ENCODE data around the gene CNIH1.

CNIH1 gene

GRCh38 chr14:54440873-54441868, at the start of gene CNIH1:
Gene CNIH1 (minus strand): TSS chr14:54441374. CDS start chr14:54441327, 47 bp downstream.
- peak; percentile 93 for DNase-seq (ENCODE audit: low spot score)
- Histone ChIP-seq H3K4me3 (ENCODE audit: severe bottlenecking) (peak within 1 kb of the TSS; percentile 80), H3K27me3 (ENCODE audit: insufficient read depth, poor library complexity, severe bottlenecking) (no peaks in the 10 kb centered on the region), H3K36me3 (ENCODE audit: low read depth) (peaks cover 27% of the 10 kb centered on the region), H3K9me3 (ENCODE audit: severe bottlenecking) (no peaks in the 10 kb centered on the region), H3K4me1 (ENCODE audit: insufficient read depth, poor library complexity, severe bottlenecking) (peaks cover 43% of the 10 kb centered on the region), H3K27ac (ENCODE audit: poor library complexity, severe bottlenecking) (peak within 1 kb of the TSS; percentile 85)
- ATAC-seq (ENCODE audit: low read depth): peak; percentile 93
- TF ChIP-seq CTCF (IDR thresholded peaks at IDR 0.05; ENCODE audit: poor library complexity, severe bottlenecking): peak; percentile 99

- Histone ChIP-seq H3K9me3 (ENCODE audit: severe bottlenecking) (no peaks in the 10 kb centered on the region), H3K4me3 (ENCODE audit: severe bottlenecking) (no peak overlapping the region), H3K4me1 (ENCODE audit: insufficient read depth, poor library complexity, severe bottlenecking) (peaks cover 10% of the 10 kb centered on the region), H3K27me3 (ENCODE audit: insufficient read depth, poor library complexity, severe bottlenecking) (no peaks in the 10 kb centered on the region), H3K27ac (ENCODE audit: poor library complexity, severe bottlenecking) (no peak overlapping the region), H3K36me3 (ENCODE audit: low read depth) (0 out of 2 replicates have a peak, but pooled peaks cover 3% of the 10 kb centered on the region)
- ATAC-seq (ENCODE audit: low read depth): no peak
- no peak for DNase-seq (ENCODE audit: low spot score)
- no peak for TF ChIP-seq CTCF (IDR thresholded peaks at IDR 0.05; ENCODE audit: poor library complexity, severe bottlenecking)
Observed at GRCh38 chr14:54490445-54491175, 49.4 kb upstream of the CNIH1 start.

GRCh38 chr14:54489731-54490444, 48.7 kb upstream of the CNIH1 start:
- Histone ChIP-seq H3K4me1 (ENCODE audit: insufficient read depth, poor library complexity, severe bottlenecking) (peaks cover 10% of the 10 kb centered on the region), H3K9me3 (ENCODE audit: severe bottlenecking) (no peaks in the 10 kb centered on the region), H3K27ac (ENCODE audit: poor library complexity, severe bottlenecking) (peak overlapping the region; percentile 85), H3K36me3 (ENCODE audit: low read depth) (0 out of 2 replicates have a peak, but pooled peaks cover 3% of the 10 kb centered on the region), H3K4me3 (ENCODE audit: severe bottlenecking) (peak overlapping the region; percentile 61), H3K27me3 (ENCODE audit: insufficient read depth, poor library complexity, severe bottlenecking) (no peaks in the 10 kb centered on the region)
- DNase-seq (ENCODE audit: low spot score): no peak
- no peak for ATAC-seq (ENCODE audit: low read depth)
- TF ChIP-seq CTCF (IDR thresholded peaks at IDR 0.05; ENCODE audit: poor library complexity, severe bottlenecking): no peak

GRCh38 chr14:54489318-54489683, 48.1 kb upstream of the CNIH1 start:
- Histone ChIP-seq H3K4me3 (ENCODE audit: severe bottlenecking) (peak overlapping the region; percentile 61), H3K27ac (ENCODE audit: poor library complexity, severe bottlenecking) (peak overlapping the region; percentile 85), H3K9me3 (ENCODE audit: severe bottlenecking) (no peaks in the 10 kb centered on the region), H3K4me1 (ENCODE audit: insufficient read depth, poor library complexity, severe bottlenecking) (peaks cover 10% of the 10 kb centered on the region), H3K27me3 (ENCODE audit: insufficient read depth, poor library complexity, severe bottlenecking) (no peaks in the 10 kb centered on the region), H3K36me3 (ENCODE audit: low read depth) (0 out of 2 replicates have a peak, but pooled peaks cover 3% of the 10 kb centered on the region)
- DNase-seq (ENCODE audit: low spot score): no peak
- peak; percentile 1; the same call in 2 of the 3 replicates for ATAC-seq (ENCODE audit: low read depth)
- peak; percentile 33 for TF ChIP-seq CTCF (IDR thresholded peaks at IDR 0.05; ENCODE audit: poor library complexity, severe bottlenecking)

All from RWPE2 (cell line).